Measurements from ENCODE around the gene TTC39C. TPM values are rescaled to one million over a fixed set of nuclear protein-coding genes. Genes with fewer than 3 reads are reported as not detected.

TTC39C gene
- total RNA-seq, 1 donor from 2014 or later: 33.2 TPM

Other genes starting within 250 kb of the TTC39C start
- gene CABYR, start 124.3 kb downstream of the TTC39C start, total RNA-seq: 6.7 TPM